ENCODE results near the gene NEK1.
A peak's percentile ranks its signal among the peaks of the same experiment; 100 is the strongest.

Gene NEK1

DNA sequence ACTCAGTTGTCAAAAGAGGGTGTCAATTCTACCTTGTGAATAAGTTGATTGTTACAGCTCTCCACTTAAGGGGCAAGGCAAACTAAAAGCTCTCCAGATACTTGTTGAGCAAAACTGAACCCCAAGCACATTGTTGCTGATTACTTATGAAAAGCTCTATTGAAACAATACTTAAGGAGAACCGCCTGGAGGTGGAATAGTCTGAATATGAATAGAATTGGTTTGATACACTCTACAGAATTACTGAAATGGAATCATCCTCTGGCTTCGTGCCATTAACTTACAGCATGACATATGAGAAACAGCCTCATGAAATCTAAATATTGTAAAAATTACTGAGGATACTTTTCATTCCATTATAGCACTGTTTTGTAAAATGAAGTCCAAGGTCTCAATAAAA, 214.6 kb downstream of the NEK1 start:
- TF ChIP-seq, protein P1, sequence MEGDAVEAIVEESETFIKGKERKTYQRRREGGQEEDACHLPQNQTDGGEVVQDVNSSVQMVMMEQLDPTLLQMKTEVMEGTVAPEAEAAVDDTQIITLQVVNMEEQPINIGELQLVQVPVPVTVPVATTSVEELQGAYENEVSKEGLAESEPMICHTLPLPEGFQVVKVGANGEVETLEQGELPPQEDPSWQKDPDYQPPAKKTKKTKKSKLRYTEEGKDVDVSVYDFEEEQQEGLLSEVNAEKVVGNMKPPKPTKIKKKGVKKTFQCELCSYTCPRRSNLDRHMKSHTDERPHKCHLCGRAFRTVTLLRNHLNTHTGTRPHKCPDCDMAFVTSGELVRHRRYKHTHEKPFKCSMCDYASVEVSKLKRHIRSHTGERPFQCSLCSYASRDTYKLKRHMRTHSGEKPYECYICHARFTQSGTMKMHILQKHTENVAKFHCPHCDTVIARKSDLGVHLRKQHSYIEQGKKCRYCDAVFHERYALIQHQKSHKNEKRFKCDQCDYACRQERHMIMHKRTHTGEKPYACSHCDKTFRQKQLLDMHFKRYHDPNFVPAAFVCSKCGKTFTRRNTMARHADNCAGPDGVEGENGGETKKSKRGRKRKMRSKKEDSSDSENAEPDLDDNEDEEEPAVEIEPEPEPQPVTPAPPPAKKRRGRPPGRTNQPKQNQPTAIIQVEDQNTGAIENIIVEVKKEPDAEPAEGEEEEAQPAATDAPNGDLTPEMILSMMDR (IDR thresholded peaks at IDR 0.05; ENCODE audit: low read depth, low read length): no peak
- no peak overlapping the region for H3K4me3 ChIP-seq (replicated peaks in 1 of 2; ENCODE audit: low read depth in 2 of 2, low read length in 2 of 2)
- DNase-seq (ENCODE audit: low read depth in 2 of 2): peak; percentile 48 to 80

DNA sequence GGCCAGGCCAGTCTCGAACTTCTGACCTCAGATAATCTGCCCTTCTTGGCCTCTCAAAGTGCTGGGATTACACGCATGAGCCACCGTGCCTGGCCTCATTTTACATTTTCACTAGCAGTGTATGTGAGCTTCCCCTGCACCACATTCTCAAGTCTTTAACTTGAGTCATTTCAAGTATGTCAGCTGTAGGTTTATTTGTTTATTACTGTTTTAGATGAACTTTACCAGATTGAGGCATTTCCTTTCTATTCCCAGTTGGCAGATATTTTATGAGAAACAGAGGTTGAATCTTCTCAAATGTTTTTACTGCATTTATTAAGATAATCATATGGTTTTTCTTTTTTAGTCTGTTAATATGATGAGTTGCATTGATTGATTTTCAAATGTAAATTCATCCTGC, 227.0 kb downstream of the NEK1 start:
- TF ChIP-seq, protein P1 (IDR thresholded peaks at IDR 0.05; ENCODE audit: low read depth, low read length): no peak
- H3K4me3 ChIP-seq (replicated peaks in 1 of 2; ENCODE audit: low read depth in 2 of 2, low read length in 2 of 2): no peak overlapping the region
- DNase-seq (ENCODE audit: low read depth in 2 of 2): peak; percentile 42 to 55

DNA sequence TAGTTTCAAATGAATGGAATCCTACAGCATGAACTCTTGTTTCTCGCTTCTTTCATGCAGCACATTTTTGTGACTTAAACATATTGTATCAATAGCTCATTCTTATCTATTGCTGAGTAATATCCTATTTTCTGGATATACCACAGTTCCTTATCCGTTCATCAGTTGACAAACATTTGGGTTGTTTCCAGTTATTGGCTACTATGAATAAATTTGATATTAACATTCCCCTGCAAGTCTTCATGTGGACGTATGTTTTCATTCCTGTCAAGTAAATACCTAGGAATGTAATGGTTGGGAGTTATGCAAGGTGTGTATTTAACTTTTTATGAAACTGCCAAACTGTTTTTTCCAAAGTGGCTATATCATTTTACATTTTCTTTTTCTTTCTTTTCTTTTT, 227.6 kb downstream of the NEK1 start:
- TF ChIP-seq, protein P1 (IDR thresholded peaks at IDR 0.05; ENCODE audit: low read depth, low read length): no peak
- DNase-seq (ENCODE audit: low read depth in 2 of 2): peak in 1 of 2 donors; percentile 38
- no peak overlapping the region for H3K4me3 ChIP-seq (replicated peaks in 1 of 2; ENCODE audit: low read depth in 2 of 2, low read length in 2 of 2)

DNA sequence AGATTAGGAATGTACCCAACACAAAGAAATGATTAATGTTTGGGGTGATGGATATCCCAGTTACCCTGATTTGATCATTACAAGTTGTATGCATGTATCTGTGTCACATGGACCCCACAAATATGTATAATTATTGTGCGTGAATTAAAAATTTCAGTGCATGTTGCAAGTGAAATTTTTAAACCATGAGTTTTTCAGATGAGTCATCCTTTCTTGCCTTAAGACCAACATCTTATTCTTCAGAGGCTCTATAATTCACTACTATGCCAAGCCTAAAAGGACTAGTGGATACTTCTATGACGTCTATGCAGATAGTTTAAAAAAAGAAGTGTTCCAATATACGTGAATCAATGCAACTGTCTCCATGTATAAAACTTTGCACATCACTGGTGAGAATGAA, 228.7 kb downstream of the NEK1 start:
- peak; percentile 86 to 96 for DNase-seq (ENCODE audit: low read depth in 2 of 2)
- TF ChIP-seq, protein P1 (IDR thresholded peaks at IDR 0.05; ENCODE audit: low read depth, low read length): no peak
- H3K4me3 ChIP-seq (replicated peaks in 1 of 2; ENCODE audit: low read depth in 2 of 2, low read length in 2 of 2): no peak overlapping the region

DNA sequence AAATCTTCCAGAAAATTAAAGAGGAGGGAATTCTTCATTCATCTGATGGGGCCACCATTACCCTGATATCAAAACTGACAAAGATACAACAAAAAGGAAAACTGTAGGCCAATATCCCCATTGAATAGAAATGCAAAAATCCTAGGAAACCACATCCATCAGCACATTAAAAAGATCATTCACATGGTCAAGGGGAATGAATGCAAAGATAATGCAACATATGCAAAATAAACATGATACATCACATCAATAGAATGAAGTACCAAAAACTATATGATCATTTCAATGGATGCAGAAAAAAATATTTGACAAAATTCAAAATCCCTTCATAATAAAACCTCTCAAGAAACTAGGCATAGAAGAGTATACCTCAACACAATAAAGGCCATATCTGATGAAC, 232.7 kb downstream of the NEK1 start:
- TF ChIP-seq, protein P1 (IDR thresholded peaks at IDR 0.05; ENCODE audit: low read depth, low read length): no peak
- no peak overlapping the region for H3K4me3 ChIP-seq (replicated peaks in 1 of 2; ENCODE audit: low read depth in 2 of 2, low read length in 2 of 2)
- DNase-seq (ENCODE audit: low read depth in 2 of 2): no peak

DNA sequence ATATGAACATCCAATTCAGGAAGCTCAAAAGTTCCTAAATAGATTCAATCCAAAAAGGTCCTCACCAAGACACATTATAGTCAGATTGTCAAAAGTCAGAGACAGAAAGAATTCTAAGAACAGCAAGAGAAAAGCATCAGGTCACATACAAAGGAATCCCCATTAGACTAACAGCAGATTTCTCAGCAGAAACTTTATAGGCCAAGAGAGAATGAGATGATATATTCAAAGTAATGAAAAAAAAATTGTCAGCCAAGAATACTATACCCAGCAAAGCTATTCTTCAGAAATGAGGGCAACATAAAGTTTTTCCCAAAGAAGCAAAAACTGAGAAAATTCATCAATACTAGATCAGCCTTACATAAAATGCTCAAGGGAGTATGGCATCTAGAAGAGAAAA, 235.0 kb downstream of the NEK1 start:
- DNase-seq (ENCODE audit: low read depth in 2 of 2): no peak
- TF ChIP-seq, protein P1 (IDR thresholded peaks at IDR 0.05; ENCODE audit: low read depth, low read length): no peak
- no peak overlapping the region for H3K4me3 ChIP-seq (replicated peaks in 1 of 2; ENCODE audit: low read depth in 2 of 2, low read length in 2 of 2)

DNA sequence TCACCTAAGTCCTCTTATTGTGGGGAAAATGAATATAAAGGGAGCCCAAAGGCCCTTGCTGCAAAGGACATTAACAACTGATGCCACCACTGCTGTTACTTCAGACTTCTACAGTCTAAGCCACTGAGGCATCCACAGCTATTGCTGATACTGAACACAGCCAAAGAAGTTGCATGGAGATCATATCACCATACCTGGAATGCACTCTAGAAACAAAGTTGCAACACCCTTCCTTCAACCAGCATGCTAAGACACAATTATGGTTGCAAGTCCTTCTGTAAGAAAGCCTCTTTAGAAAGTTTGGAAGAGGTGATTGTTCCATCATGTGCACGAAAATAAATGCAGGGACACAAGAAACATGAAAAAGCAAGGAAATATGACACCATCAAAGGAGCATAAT, 236.0 kb downstream of the NEK1 start:
- TF ChIP-seq, protein P1 (IDR thresholded peaks at IDR 0.05; ENCODE audit: low read depth, low read length): no peak
- no peak for DNase-seq (ENCODE audit: low read depth in 2 of 2)
- no peak overlapping the region for H3K4me3 ChIP-seq (replicated peaks in 1 of 2; ENCODE audit: low read depth in 2 of 2, low read length in 2 of 2)

Measured in cardiac fibroblast (primary cell).